Effector memory CD4-positive, alpha-beta T cell (primary cell): ENCODE measurements around the gene VPS33B.

Source experiments
- DNase-seq, 3 donors: peaks; one replicate each; pipeline ENCODE4 v3.0.0-alpha.2; 2020
- H3K27ac ChIP-seq: 2 replicates; pipeline ENCODE4 v1.7.0; 2013; ENCODE audit warnings: mild to moderate bottlenecking, low read length, moderate library complexity; ENCODE audit not compliant: insufficient read depth, poor library complexity, severe bottlenecking
- H3K27me3 ChIP-seq: replicated peaks from 2 replicates; pipeline ENCODE4 v1.7.0; 2013; ENCODE audit warnings: mild to moderate bottlenecking, low read length; ENCODE audit not compliant: insufficient read depth, control insufficient read depth, poor library complexity, severe bottlenecking
- H3K36me3 ChIP-seq: 2 replicates; pipeline ENCODE4 v1.7.0; 2013; ENCODE audit warnings: mild to moderate bottlenecking, low read length, moderate library complexity; ENCODE audit not compliant: control insufficient read depth, insufficient read depth
- H3K4me1 ChIP-seq: 2 replicates; pipeline ENCODE4 v1.7.0; 2013; ENCODE audit warnings: low read length, mild to moderate bottlenecking; ENCODE audit not compliant: control insufficient read depth, insufficient read depth, poor library complexity, severe bottlenecking
- H3K4me3 ChIP-seq: 2 replicates; pipeline ENCODE4 v1.7.0; 2013; ENCODE audit warnings: low read length, low read depth, mild to moderate bottlenecking; ENCODE audit not compliant: insufficient read depth, poor library complexity, severe bottlenecking
- H3K9me3 ChIP-seq: 2 replicates; pipeline ENCODE4 v1.7.0; 2013; ENCODE audit warnings: mild to moderate bottlenecking, low read length, moderate library complexity; ENCODE audit not compliant: control insufficient read depth

VPS33B gene

DNA sequence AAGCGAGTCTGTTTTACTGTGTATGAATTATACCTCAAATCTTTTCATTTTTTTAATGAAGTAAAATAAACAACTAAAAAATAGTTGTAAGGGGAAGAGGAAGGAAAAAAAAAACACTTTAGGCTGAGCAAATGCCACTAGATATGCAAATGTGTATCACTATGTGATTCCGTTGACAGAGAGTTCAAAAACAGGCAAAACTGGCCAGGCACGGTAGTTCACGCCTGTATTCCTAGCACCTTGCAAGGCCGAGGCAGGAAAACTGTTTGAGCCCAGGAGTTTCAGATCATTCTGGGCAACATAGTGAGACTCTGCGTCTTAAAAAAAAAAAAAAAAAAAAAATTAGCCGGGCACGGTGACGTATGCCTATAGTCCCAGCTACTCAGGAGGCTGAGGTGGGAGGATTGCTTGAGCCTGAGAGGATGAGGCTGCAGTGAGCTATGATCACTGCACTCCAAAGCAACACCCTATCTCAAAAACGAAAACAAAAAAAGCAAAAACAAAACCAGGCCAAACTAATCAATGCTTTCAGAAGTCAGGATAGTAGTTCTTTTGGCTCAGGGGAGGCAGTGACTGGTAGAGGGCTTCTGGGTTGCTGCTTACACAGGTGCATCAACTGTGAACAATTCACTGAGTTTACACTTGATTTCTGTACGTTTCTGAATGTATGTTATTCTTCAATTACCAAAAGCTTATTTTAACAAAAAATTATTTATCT is 35.4 kb downstream of the VPS33B start:
- no peaks in the 10 kb centered on the region for H3K36me3 ChIP-seq
- H3K9me3 ChIP-seq = no peaks in the 10 kb centered on the region
- DNase-seq = no peak
- no peak overlapping the region for H3K4me3 ChIP-seq
- H3K27ac ChIP-seq = no peak overlapping the region
- no peaks in the 10 kb centered on the region for H3K27me3 ChIP-seq
- H3K4me1 ChIP-seq = no peaks in the 10 kb centered on the region

DNA sequence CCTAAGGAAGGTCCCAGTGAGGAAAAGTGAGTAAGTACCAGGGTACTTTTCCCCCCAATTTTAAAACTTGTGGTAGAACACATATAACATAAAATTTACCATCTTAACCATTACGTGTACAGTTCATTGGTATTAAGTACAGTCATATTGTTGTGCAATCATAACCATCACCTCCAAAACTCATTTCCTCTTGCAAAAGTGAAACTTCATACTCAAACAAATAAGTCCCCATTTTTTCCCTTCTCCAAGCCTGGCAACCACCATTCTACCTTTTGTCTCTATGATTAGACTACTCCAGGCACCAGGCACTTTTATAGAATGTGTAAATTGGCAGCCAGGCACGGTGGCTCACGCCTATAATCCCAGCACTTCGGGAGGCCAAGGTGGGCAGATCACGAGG is 40.3 kb downstream of the VPS33B start:
- Histone ChIP-seq H3K9me3 (no peaks in the 10 kb centered on the region), H3K4me3 (no peak overlapping the region), H3K4me1 (no peaks in the 10 kb centered on the region), H3K36me3 (no peaks in the 10 kb centered on the region), H3K27ac (no peak overlapping the region), H3K27me3 (no peaks in the 10 kb centered on the region)
- no peak for DNase-seq

DNA sequence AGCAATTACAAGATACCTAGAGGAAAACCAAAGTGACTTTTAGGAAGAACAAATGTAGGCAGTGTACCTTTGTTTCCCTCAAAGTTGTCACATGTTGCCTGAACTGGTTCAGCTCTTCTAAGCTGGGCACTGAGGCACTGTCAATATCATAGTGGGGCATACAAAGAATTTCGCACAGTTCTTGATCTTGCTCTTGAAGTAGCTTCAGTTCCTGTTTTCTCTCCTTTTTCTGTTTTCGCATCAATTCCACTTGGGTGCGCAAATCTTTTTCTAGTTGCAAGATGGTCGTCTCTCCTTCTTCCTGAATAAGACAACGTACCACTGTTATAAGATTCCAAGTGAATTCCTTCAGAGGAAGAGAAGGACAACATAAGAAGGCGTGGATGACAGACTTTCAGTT is 40.7 kb downstream of the VPS33B start:
- Histone ChIP-seq H3K4me1 (no peaks in the 10 kb centered on the region), H3K27me3 (no peaks in the 10 kb centered on the region), H3K4me3 (no peak overlapping the region), H3K27ac (no peak overlapping the region), H3K36me3 (no peaks in the 10 kb centered on the region), H3K9me3 (no peaks in the 10 kb centered on the region)
- DNase-seq = no peak

- no peaks in the 10 kb centered on the region for H3K9me3 ChIP-seq
- no peaks in the 10 kb centered on the region for H3K4me1 ChIP-seq
- DNase-seq = no peak
- no peak overlapping the region for H3K27ac ChIP-seq
- H3K4me3 ChIP-seq = no peak overlapping the region
- no peaks in the 10 kb centered on the region for H3K27me3 ChIP-seq
- no peaks in the 10 kb centered on the region for H3K36me3 ChIP-seq
These were observed 42.8 kb downstream of the VPS33B start for GRCh38 chr15:90979582-90979981.

DNA sequence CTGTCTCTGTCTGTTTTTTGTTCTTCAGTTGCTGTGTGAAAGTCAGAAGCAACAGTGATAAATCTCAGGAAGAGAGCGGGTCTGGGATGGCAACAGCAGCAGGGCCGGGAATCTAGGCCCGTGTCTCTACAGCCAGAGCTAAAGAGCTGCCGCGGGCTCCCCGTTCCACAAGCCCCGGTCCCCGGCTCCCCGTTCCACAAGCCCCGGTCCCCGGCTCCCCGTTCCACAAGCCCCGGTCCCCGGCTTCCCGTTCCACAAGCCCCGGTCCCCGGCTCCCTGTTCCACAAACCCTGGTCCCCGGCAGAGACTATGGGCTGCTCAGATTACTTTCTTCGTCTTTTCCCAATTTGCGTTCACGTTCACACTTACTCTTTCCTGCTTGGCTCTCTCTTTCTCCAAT is 48.2 kb downstream of the VPS33B start:
- Histone ChIP-seq H3K4me1 (no peaks in the 10 kb centered on the region), H3K36me3 (no peaks in the 10 kb centered on the region)

GRCh38 chr15:90972133-90972532 is 50.3 kb downstream of the VPS33B start:
- Histone ChIP-seq H3K27me3 (no peaks in the 10 kb centered on the region), H3K4me3 (no peak overlapping the region), H3K4me1 (no peaks in the 10 kb centered on the region), H3K27ac (no peak overlapping the region), H3K9me3 (no peaks in the 10 kb centered on the region), H3K36me3 (no peaks in the 10 kb centered on the region)
- DNase-seq = no peak

More for the DNA sequence above, 48.2 kb downstream of the VPS33B start:
- H3K4me3 ChIP-seq = no peak overlapping the region
- no peak for DNase-seq
- no peak overlapping the region for H3K27ac ChIP-seq
- no peaks in the 10 kb centered on the region for H3K27me3 ChIP-seq
- no peaks in the 10 kb centered on the region for H3K9me3 ChIP-seq

DNA sequence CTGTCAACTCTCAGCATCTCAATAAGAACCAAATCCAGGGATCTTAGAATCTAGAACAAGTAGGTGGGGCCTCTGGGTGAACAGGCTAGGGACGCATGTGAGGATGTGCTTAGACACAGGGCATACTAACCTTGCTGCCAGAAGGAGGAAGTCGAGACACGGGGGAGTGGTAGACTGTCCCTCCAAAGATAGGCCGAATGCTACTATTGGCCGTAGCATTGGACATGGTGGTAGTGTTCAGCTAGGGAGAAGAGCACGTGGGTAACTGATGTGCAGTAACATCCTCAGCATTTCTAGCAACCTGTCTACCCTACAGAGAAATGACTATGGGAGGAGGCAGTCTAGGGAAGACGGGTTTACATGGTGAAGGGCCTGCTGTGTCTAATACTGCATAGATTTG is 52.1 kb downstream of the VPS33B start:
- Histone ChIP-seq H3K4me1 (no peaks in the 10 kb centered on the region), H3K27ac (no peak overlapping the region), H3K4me3 (no peak overlapping the region)

GRCh38 chr15:90968434-90968833 is 54.0 kb downstream of the VPS33B start:
- Histone ChIP-seq H3K9me3 (no peaks in the 10 kb centered on the region), H3K27me3 (no peaks in the 10 kb centered on the region), H3K4me3 (no peak overlapping the region), H3K36me3 (no peaks in the 10 kb centered on the region), H3K27ac (no peak overlapping the region), H3K4me1 (no peaks in the 10 kb centered on the region)
- DNase-seq = no peak

More for the DNA sequence above, 52.1 kb downstream of the VPS33B start:
- no peak for DNase-seq
- Histone ChIP-seq H3K27me3 (no peaks in the 10 kb centered on the region), H3K36me3 (no peaks in the 10 kb centered on the region), H3K9me3 (no peaks in the 10 kb centered on the region)

DNA sequence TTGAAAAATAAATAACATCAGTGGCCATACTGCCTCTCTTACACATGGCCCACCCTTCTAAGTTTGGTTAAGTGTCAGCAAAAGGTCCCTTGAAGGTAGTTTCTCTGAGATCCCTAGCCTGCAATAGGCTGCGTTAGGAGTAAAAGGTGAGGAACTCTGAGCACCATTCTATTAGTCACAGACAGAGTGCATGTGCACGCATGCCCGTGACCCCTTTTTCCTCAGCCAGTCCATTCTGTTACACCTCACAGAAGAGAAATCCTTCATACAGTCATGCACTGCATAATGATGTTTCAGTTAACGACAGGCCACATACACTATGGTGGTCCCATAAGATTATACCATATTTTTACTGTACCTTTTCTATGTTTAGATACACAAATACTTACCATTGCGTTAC is 55.2 kb downstream of the VPS33B start:
- Histone ChIP-seq H3K27me3 (no peaks in the 10 kb centered on the region), H3K36me3 (no peaks in the 10 kb centered on the region), H3K27ac (no peak overlapping the region), H3K4me3 (no peak overlapping the region), H3K4me1 (no peaks in the 10 kb centered on the region), H3K9me3 (no peaks in the 10 kb centered on the region)
- no peak for DNase-seq

- no peaks in the 10 kb centered on the region for H3K4me1 ChIP-seq
- DNase-seq = no peak
- H3K27me3 ChIP-seq = no peaks in the 10 kb centered on the region
- peaks cover 1% of the 10 kb centered on the region for H3K36me3 ChIP-seq
- no peak overlapping the region for H3K27ac ChIP-seq
- H3K9me3 ChIP-seq = no peaks in the 10 kb centered on the region
- H3K4me3 ChIP-seq = no peak overlapping the region
These were observed 56.1 kb downstream of the VPS33B start for GRCh38 chr15:90966262-90966661.
